Brain microvascular endothelial cell (primary cell): ENCODE results near the gene MARK3.
"Not testable (repeated sequence)": the region's sequence is repeated elsewhere in the genome, so short reads cannot be mapped to it uniquely, and the experiment has no call there.

Experiments
- DNase-seq: peaks from one replicate; pipeline ENCODE4 v3.0.0-alpha.2; 2020
- H3K27ac ChIP-seq: fragments of 250-450 bp; sonication (Bioruptor Pico); 2 replicates; pipeline ENCODE4 v1.5.1; 2020; ENCODE audit warnings: mild to moderate bottlenecking, moderate library complexity
- H3K27me3 ChIP-seq: fragments of 250-450 bp; sonication (Bioruptor Pico); replicated peaks from 2 replicates; pipeline ENCODE4 v1.5.1; 2020; ENCODE audit warnings: mild to moderate bottlenecking
- H3K36me3 ChIP-seq: fragments of 250-450 bp; sonication (Bioruptor Pico); replicated peaks from 2 replicates; pipeline ENCODE4 v1.5.1; 2020; ENCODE audit warnings: mild to moderate bottlenecking
- H3K4me3 ChIP-seq: 2 replicates; pipeline ENCODE4 v1.5.1; 2011; ENCODE audit warnings: low read depth, mild to moderate bottlenecking, control low read depth, low read length, moderate library complexity
- in situ Hi-C: cut with HindIII; loops from 2 replicates; pipeline ENCODE4 v1.10.0; 2017; ENCODE audit warnings: low sequenced_read_pairs, low pct_ligation_motif_present
- TF ChIP-seq, protein P1 (sequence below): IDR thresholded peaks from 2 replicates; pipeline ENCODE4 v1.5.1; 2011; ENCODE audit warnings: low read depth, mild to moderate bottlenecking, moderate library complexity, low read length, control low read depth, inconsistent platforms; ENCODE audit errors: missing control alignments

MARK3 gene

GRCh38 chr14:103504991-103505565 is 119.9 kb downstream of the MARK3 start:
- no peak for DNase-seq
- H3K27ac ChIP-seq, result no peak overlapping the region
- no peak overlapping the region for H3K4me3 ChIP-seq
- in situ Hi-C loops, result no loop called here
- TF ChIP-seq, protein P1, sequence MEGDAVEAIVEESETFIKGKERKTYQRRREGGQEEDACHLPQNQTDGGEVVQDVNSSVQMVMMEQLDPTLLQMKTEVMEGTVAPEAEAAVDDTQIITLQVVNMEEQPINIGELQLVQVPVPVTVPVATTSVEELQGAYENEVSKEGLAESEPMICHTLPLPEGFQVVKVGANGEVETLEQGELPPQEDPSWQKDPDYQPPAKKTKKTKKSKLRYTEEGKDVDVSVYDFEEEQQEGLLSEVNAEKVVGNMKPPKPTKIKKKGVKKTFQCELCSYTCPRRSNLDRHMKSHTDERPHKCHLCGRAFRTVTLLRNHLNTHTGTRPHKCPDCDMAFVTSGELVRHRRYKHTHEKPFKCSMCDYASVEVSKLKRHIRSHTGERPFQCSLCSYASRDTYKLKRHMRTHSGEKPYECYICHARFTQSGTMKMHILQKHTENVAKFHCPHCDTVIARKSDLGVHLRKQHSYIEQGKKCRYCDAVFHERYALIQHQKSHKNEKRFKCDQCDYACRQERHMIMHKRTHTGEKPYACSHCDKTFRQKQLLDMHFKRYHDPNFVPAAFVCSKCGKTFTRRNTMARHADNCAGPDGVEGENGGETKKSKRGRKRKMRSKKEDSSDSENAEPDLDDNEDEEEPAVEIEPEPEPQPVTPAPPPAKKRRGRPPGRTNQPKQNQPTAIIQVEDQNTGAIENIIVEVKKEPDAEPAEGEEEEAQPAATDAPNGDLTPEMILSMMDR, result peak; percentile 41
- peaks cover 69% of the 10 kb centered on the region for H3K36me3 ChIP-seq
- no peaks in the 10 kb centered on the region for H3K27me3 ChIP-seq

- in situ Hi-C loops, result no loop called here
- H3K4me3 ChIP-seq, result no peak overlapping the region
- DNase-seq, result no peak
- peaks cover 67% of the 10 kb centered on the region for H3K36me3 ChIP-seq
- H3K27me3 ChIP-seq, result no peaks in the 10 kb centered on the region
- H3K27ac ChIP-seq, result no peak overlapping the region
- TF ChIP-seq, protein P1, result no peak
Observed at GRCh38 chr14:103507751-103508150, 122.5 kb downstream of the MARK3 start.

- in situ Hi-C loops, result no loop called here
- no peak overlapping the region for H3K27ac ChIP-seq
- no peak for DNase-seq
- H3K4me3 ChIP-seq, result no peak overlapping the region
- H3K36me3 ChIP-seq, result peaks cover 61% of the 10 kb centered on the region
- H3K27me3 ChIP-seq, result no peaks in the 10 kb centered on the region
- TF ChIP-seq, protein P1, result no peak
Observed at GRCh38 chr14:103508521-103509329, 123.5 kb downstream of the MARK3 start.

GRCh38 chr14:103509864-103510723 is 124.9 kb downstream of the MARK3 start:
- no peak overlapping the region for H3K4me3 ChIP-seq
- DNase-seq, result no peak
- no peaks in the 10 kb centered on the region for H3K27me3 ChIP-seq
- in situ Hi-C loops, result no loop called here
- TF ChIP-seq, protein P1, result no peak
- peaks cover 51% of the 10 kb centered on the region for H3K36me3 ChIP-seq
- no peak overlapping the region for H3K27ac ChIP-seq

GRCh38 chr14:103510724-103511693 is 125.8 kb downstream of the MARK3 start:
- no peak for DNase-seq
- no peaks in the 10 kb centered on the region for H3K27me3 ChIP-seq
- no peak overlapping the region for H3K27ac ChIP-seq
- in situ Hi-C loops, result no loop called here
- no peak overlapping the region for H3K4me3 ChIP-seq
- peaks cover 44% of the 10 kb centered on the region for H3K36me3 ChIP-seq
- TF ChIP-seq, protein P1, result no peak

DNA sequence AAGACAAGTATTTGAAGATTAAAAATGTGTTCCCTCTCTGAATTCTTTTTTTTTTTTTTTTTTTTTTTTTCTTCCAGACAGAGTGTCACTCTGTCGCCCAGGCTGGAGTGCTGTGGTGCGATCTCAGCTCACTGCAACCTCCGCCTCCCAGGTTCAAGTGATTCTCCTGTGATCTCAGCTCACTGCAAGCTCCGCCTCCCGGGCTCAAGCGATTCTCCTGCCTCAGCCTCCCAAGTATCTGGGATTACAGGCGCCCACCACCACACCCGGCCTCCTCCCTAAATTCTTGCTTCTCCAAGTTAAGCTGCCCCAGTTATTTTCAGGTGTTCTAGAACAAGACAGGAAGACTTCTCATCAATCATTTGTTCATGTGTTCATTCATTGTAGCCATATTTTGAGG is 127.0 kb downstream of the MARK3 start:
- H3K27me3 ChIP-seq, H3K27ac ChIP-seq, DNase-seq, in situ Hi-C loops, H3K4me3 ChIP-seq: not testable (repeated sequence)
- H3K36me3 ChIP-seq, result peaks cover 39% of the 10 kb centered on the region
